ENCODE data around the gene P4HA1. TPM values are rescaled to one million over a fixed set of nuclear protein-coding genes. Genes with fewer than 3 reads are reported as not detected.
A peak's percentile ranks its signal among the peaks of the same experiment; 100 is the strongest.

P4HA1 gene
- total RNA-seq, 4 donors from 2014 or later: 16.7 to 25.0 (median 19.2) TPM

- H3K27ac ChIP-seq (replicated peaks in 1 of 4): no peak overlapping the region
- DNase-seq (ENCODE audit: extremely low spot score): no peak
- H3K4me1 ChIP-seq: peaks cover 27 to 37% (median 32%) of the 10 kb centered on the region in 4 donors
Observed at GRCh38 chr10:73092830-73093229, 3.8 kb downstream of the P4HA1 start.

GRCh38 chr10:73088304-73088703, 8.4 kb downstream of the P4HA1 start:
- Histone ChIP-seq H3K27me3 (no peaks in the 10 kb centered on the region), H3K9me3 (no peaks in the 10 kb centered on the region), H3K4me3 (no peak overlapping the region), H3K4me1 (peaks cover 16 to 25% (median 22%) of the 10 kb centered on the region in 4 donors), H3K36me3 (no peaks in the 10 kb centered on the region), H3K27ac (replicated peaks in 1 of 4) (no peak overlapping the region)
- intact Hi-C loops (cut with DNase I): no loop called here
- no peak for TF ChIP-seq CTCF (IDR thresholded peaks at IDR 0.05)
- no peak for TF ChIP-seq POLR2AphosphoS5 (IDR thresholded peaks at IDR 0.05)
- no peak for TF ChIP-seq EP300 (IDR thresholded peaks at IDR 0.05)
- TF ChIP-seq POLR2A (IDR thresholded peaks at IDR 0.05; ENCODE audit: low read depth): no peak
- no peak for DNase-seq (ENCODE audit: extremely low spot score)

More at GRCh38 chr10:73092830-73093229, 3.8 kb downstream of the P4HA1 start:
- no peak overlapping the region for H3K4me3 ChIP-seq
- H3K9me3 ChIP-seq: no peaks in the 10 kb centered on the region
- WGBS: 100% methylated on average over 3 of the region's 3 CpGs
- intact Hi-C loops (cut with DNase I): no loop called here
- TF ChIP-seq CTCF (IDR thresholded peaks at IDR 0.05) (no peak), POLR2AphosphoS5 (IDR thresholded peaks at IDR 0.05) (no peak), EP300 (IDR thresholded peaks at IDR 0.05) (no peak), POLR2A (IDR thresholded peaks at IDR 0.05; ENCODE audit: low read depth) (no peak)
- H3K36me3 ChIP-seq: no peaks in the 10 kb centered on the region
- no peaks in the 10 kb centered on the region for H3K27me3 ChIP-seq

DNA sequence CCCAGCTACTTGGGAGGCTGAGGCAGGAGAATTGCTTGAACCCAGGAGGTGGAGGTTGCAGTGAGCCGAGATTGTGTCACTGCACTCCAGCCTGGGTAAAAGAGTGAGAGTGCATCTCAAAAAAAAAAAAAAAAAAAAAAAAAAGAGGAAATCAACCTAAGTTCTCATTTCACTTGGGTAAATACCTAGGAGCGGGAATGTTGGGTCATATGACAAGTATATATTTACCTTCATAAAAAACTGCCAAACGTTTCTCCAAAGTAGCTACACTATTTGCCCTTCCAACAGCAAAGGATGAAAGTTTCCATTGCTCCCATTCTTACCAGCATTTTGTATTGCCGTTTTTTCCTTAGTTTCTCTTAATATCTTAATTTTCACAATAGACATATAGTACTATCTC, 9.8 kb downstream of the P4HA1 start:
- Histone ChIP-seq H3K27ac (replicated peaks in 1 of 4) (no peak overlapping the region), H3K36me3 (no peaks in the 10 kb centered on the region), H3K4me1 (peaks cover 18 to 27% (median 26%) of the 10 kb centered on the region in 4 donors), H3K4me3 (no peak overlapping the region), H3K9me3 (no peaks in the 10 kb centered on the region), H3K27me3 (no peaks in the 10 kb centered on the region)
- intact Hi-C loops (cut with DNase I): no loop called here
- DNase-seq (ENCODE audit: extremely low spot score): no peak
- WGBS: 73% methylated on average over 4 of the region's 4 CpGs
- TF ChIP-seq CTCF (IDR thresholded peaks at IDR 0.05) (no peak), POLR2A (IDR thresholded peaks at IDR 0.05; ENCODE audit: low read depth) (no peak), EP300 (IDR thresholded peaks at IDR 0.05) (no peak), POLR2AphosphoS5 (IDR thresholded peaks at IDR 0.05) (no peak)

DNA sequence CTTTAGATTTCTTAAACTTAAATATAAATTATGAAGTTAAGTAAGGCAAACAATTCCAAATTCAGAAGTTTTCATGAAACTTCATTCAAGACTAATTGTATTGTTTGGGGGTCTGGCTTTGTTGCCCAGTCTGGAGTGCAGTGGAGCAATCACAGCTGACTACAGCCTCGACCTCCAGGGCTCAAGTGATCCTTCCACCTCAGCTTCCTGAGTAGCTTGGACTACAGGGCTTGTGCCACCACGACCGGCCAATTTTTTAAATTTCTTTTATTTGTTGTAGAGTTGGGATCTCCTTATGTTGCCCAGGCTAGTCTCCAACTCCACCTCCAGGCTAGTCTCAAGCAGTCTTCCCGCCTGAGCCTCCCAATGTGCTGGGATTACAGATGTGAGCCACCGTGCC, 12.5 kb downstream of the P4HA1 start:
- Histone ChIP-seq H3K9me3 (no peaks in the 10 kb centered on the region), H3K4me1 (peaks cover 13 to 32% (median 30%) of the 10 kb centered on the region in 4 donors), H3K4me3 (no peak overlapping the region), H3K27me3 (no peaks in the 10 kb centered on the region), H3K27ac (replicated peaks in 1 of 4) (no peak overlapping the region), H3K36me3 (peaks cover 0 to 1% (median 0%) of the 10 kb centered on the region in 4 donors)
- 94% methylated on average over 5 of the region's 5 CpGs for WGBS
- intact Hi-C loops (cut with DNase I): no loop called here
- DNase-seq (ENCODE audit: extremely low spot score): no peak
- no peak for TF ChIP-seq EP300 (IDR thresholded peaks at IDR 0.05)
- TF ChIP-seq POLR2A (IDR thresholded peaks at IDR 0.05; ENCODE audit: low read depth): no peak
- no peak for TF ChIP-seq POLR2AphosphoS5 (IDR thresholded peaks at IDR 0.05)
- no peak for TF ChIP-seq CTCF (IDR thresholded peaks at IDR 0.05)

GRCh38 chr10:73083221-73083620, 13.4 kb downstream of the P4HA1 start:
- WGBS: 20% methylated on average over 2 of the region's 2 CpGs
- Histone ChIP-seq H3K27ac (replicated peaks in 1 of 4) (peak overlapping the region in 2 of 4 donors; percentile 33 to 51), H3K9me3 (no peaks in the 10 kb centered on the region), H3K4me3 (no peak overlapping the region), H3K36me3 (peaks cover 0 to 2% (median 0%) of the 10 kb centered on the region in 4 donors), H3K4me1 (peaks cover 13 to 32% (median 28%) of the 10 kb centered on the region in 4 donors), H3K27me3 (no peaks in the 10 kb centered on the region)
- TF ChIP-seq POLR2AphosphoS5 (IDR thresholded peaks at IDR 0.05) (no peak), CTCF (IDR thresholded peaks at IDR 0.05) (no peak), POLR2A (IDR thresholded peaks at IDR 0.05; ENCODE audit: low read depth) (no peak), EP300 (IDR thresholded peaks at IDR 0.05) (no peak)
- intact Hi-C loops (cut with DNase I): no loop called here
- DNase-seq (ENCODE audit: extremely low spot score): no peak

Measured in esophagus muscularis mucosa (tissue), 4 donors.